Keratinocyte (primary cell): Measurements from ENCODE around the gene PUDP. TPM values are rescaled to one million over a fixed set of nuclear protein-coding genes. Genes with fewer than 3 reads are reported as not detected.

ENCODE experiments used
- DNase-seq: peaks from one replicate; pipeline ENCODE4 v3.0.0-alpha.2; 2011; ENCODE audit warnings: low read depth, missing footprints, low spot score
- FAIRE-seq: peaks from 2 replicates; lab custom pipeline; 2011; peaks lifted over from hg19 to GRCh38; lab: Jason Lieb, UNC
- H2AFZ ChIP-seq: 2 replicates; pipeline ENCODE4 v1.6.0; 2012; ENCODE audit warnings: low read length, control low read depth, inconsistent platforms; ENCODE audit not compliant: control insufficient read depth
- H3K27ac ChIP-seq: 2 replicates; pipeline ENCODE4 v1.5.1; 2011; ENCODE audit warnings: low read length; ENCODE audit not compliant: control insufficient read depth, insufficient read depth
- H3K27me3 ChIP-seq: 3 replicates; pipeline ENCODE4 v1.6.0; 2011; ENCODE audit warnings: low read length; ENCODE audit not compliant: control insufficient read depth, insufficient read depth; ENCODE audit errors: extremely low read depth
- H3K36me3 ChIP-seq, 2 experiments: 2 replicates in 1 of 2; 3 replicates in 1 of 2; pipeline ENCODE4 v1.5.1; 2011; ENCODE audit warnings: low read length in 2 of 2, mild to moderate bottlenecking in 1 of 2; ENCODE audit not compliant: control insufficient read depth in 2 of 2, insufficient read depth in 2 of 2; ENCODE audit errors: extremely low read depth in 1 of 2
- H3K4me1 ChIP-seq: 3 replicates; pipeline ENCODE4 v1.5.1; 2011; ENCODE audit warnings: low read length; ENCODE audit not compliant: control insufficient read depth, insufficient read depth; ENCODE audit errors: extremely low read depth
- H3K4me2 ChIP-seq: 3 replicates; pipeline ENCODE4 v1.6.0; 2011; ENCODE audit warnings: low read depth, low read length; ENCODE audit not compliant: control insufficient read depth, insufficient read depth; ENCODE audit errors: extremely low read depth
- H3K4me3 ChIP-seq, 3 experiments: fragments of 200-600 bp in 1 of 3; sonication (generic) in 1 of 3; 2 replicates in 2 of 3; 3 replicates in 1 of 3; pipeline ENCODE4 v1.5.1; 2011 to 2016; ENCODE audit warnings: low read length in 3 of 3, mild to moderate bottlenecking in 3 of 3, control low read depth in 2 of 3, inconsistent platforms in 1 of 3, low read depth in 1 of 3, mixed read lengths in 1 of 3, mixed run types in 1 of 3, moderate library complexity in 1 of 3; ENCODE audit not compliant: control insufficient read depth in 2 of 3, insufficient read depth in 2 of 3; ENCODE audit errors: extremely low read depth in 1 of 3
- H3K79me2 ChIP-seq: 2 replicates; pipeline ENCODE4 v1.6.0; 2012; ENCODE audit warnings: low read length; ENCODE audit not compliant: control insufficient read depth, insufficient read depth
- H3K9ac ChIP-seq: 3 replicates; pipeline ENCODE4 v1.6.0; 2011; ENCODE audit warnings: low read length; ENCODE audit not compliant: control insufficient read depth, insufficient read depth; ENCODE audit errors: extremely low read depth
- H3K9me1 ChIP-seq: 3 replicates; pipeline ENCODE4 v1.6.0; 2011; ENCODE audit warnings: low read length; ENCODE audit not compliant: control insufficient read depth, insufficient read depth; ENCODE audit errors: extremely low read depth
- H3K9me3 ChIP-seq: 2 replicates; pipeline ENCODE4 v1.5.1; 2012; ENCODE audit warnings: low read depth, low read length; ENCODE audit not compliant: control insufficient read depth
- H4K20me1 ChIP-seq: 3 replicates; pipeline ENCODE4 v1.6.0; 2011; ENCODE audit warnings: low read length; ENCODE audit not compliant: control insufficient read depth, insufficient read depth; ENCODE audit errors: extremely low read depth
- EZH2 ChIP-seq: IDR thresholded peaks from one replicate; pipeline ENCODE4 v1.6.1; 2012; ENCODE audit warnings: inconsistent platforms, mild to moderate bottlenecking, low read length, moderate library complexity
- dilution Hi-C: fragments of 300-500 bp; cut with MboI; formaldehyde crosslinking; loops from one replicate; pipeline ENCODE4 v1.7.0; 2020; ENCODE audit warnings: low sequenced_read_pairs; ENCODE audit not compliant: extremely low pct_ligation_motif_present
- polyA plus RNA-seq, 5 experiments: library from polyadenylated mRNA; depleted of rRNA in 3 of 5; stranded (reverse) in 3 of 5; stranded (forward) in 1 of 5; unstranded in 1 of 5; fragments of >200 nt; gene quantifications; 1 replicate in 1 of 5; 2 replicates in 3 of 5; 3 replicates in 1 of 5; pipeline versions ENCODE4 v1.2.1 to v1.2.3, GENCODE V29; 2011 to 2012; ENCODE audit warnings: missing spikeins in 2 of 5, low read depth in 1 of 5, low replicate concordance in 1 of 5
- TF ChIP-seq, protein P1 (sequence below), 3 experiments: IDR thresholded peaks in 1 of 3; conservative IDR thresholded peaks in 1 of 3; optimal IDR thresholded peaks in 1 of 3; 2 replicates in 2 of 3; 3 replicates in 1 of 3; pipeline versions ENCODE3 to v1.5.1; 2011; ENCODE audit warnings: low read length in 3 of 3, mild to moderate bottlenecking in 3 of 3, moderate library complexity in 2 of 3, control low read depth in 1 of 3, inconsistent platforms in 1 of 3; ENCODE audit not compliant: insufficient read depth in 2 of 3; ENCODE audit errors: extremely low read depth in 1 of 3

Gene PUDP
- polyA plus RNA-seq, 1 donor (not counting 4 experiments of a cell fraction or from before 2014, with no cell fraction given) = 48.0 TPM

DNA sequence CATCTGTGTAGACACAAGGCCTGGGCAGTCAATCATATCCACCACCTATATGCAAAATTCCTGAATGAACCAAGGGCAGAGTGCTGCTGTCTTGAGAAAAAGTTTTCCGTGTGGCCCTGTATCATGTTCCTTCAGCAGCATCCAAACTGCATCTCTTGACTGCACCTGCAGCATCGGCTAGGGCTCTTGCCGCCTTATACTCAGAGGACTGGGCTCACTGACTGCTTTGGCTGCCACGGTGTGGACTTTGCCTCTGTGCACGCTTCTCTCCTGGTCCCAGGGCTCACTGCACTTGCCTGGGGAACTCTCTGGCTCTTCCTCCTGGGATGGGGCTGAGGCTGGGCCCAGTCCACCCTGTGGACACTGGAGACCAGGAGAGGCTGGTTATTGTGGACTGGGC lies 39.9 kb downstream of the PUDP start:
- no peak for FAIRE-seq
- TF ChIP-seq EZH2 = no peak
- TF ChIP-seq, protein P1, sequence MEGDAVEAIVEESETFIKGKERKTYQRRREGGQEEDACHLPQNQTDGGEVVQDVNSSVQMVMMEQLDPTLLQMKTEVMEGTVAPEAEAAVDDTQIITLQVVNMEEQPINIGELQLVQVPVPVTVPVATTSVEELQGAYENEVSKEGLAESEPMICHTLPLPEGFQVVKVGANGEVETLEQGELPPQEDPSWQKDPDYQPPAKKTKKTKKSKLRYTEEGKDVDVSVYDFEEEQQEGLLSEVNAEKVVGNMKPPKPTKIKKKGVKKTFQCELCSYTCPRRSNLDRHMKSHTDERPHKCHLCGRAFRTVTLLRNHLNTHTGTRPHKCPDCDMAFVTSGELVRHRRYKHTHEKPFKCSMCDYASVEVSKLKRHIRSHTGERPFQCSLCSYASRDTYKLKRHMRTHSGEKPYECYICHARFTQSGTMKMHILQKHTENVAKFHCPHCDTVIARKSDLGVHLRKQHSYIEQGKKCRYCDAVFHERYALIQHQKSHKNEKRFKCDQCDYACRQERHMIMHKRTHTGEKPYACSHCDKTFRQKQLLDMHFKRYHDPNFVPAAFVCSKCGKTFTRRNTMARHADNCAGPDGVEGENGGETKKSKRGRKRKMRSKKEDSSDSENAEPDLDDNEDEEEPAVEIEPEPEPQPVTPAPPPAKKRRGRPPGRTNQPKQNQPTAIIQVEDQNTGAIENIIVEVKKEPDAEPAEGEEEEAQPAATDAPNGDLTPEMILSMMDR (optimal IDR thresholded peaks at IDR 0.05 in 1 of 3, IDR thresholded peaks at IDR 0.05 in 1 of 3, conservative IDR thresholded peaks at IDR 0.05 in 1 of 3; ENCODE audit: extremely low read depth in 1 of 3, insufficient read depth in 2 of 3, low read length in 3 of 3) = no peak
- dilution Hi-C loops = no loop called here

DNA sequence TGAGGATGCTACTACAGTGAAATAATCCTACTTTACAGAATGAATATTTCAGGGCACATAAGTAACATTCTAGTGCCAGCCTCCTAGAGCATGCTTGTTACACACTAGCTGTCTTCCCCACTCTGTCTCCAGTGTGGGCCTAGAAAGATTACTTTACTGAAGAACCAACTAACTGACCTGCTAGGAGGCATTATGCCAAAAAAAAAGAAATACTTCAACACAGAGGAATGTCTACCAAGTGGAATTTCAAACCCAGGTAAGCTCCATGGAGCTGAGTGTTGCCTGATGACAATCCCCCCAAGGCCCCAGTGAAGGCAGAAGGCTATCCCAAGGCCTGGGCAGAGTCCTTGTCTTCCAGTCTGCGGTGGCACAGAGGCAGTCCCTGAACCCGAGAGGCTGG lies 41.3 kb downstream of the PUDP start:
- no peak for TF ChIP-seq EZH2
- TF ChIP-seq, protein P1 (optimal IDR thresholded peaks at IDR 0.05 in 1 of 3, IDR thresholded peaks at IDR 0.05 in 1 of 3, conservative IDR thresholded peaks at IDR 0.05 in 1 of 3; ENCODE audit: extremely low read depth in 1 of 3, insufficient read depth in 2 of 3, low read length in 3 of 3) = no peak
- Histone ChIP-seq H3K4me2 (no peak overlapping the region), H3K9me3 (no peaks in the 10 kb centered on the region), H3K9ac (no peak overlapping the region), H3K9me1 (no peaks in the 10 kb centered on the region), H3K27me3 (no peaks in the 10 kb centered on the region), H3K27ac (no peak overlapping the region), H3K79me2 (peaks cover 7% of the 10 kb centered on the region), H3K36me3 (peaks cover 3 to 8% of the 10 kb centered on the region in 2 experiments), H3K4me3 (no peak overlapping the region), H2AFZ (no peak overlapping the region), H4K20me1 (no peaks in the 10 kb centered on the region), H3K4me1 (peaks cover 11% of the 10 kb centered on the region)
- no peak for DNase-seq
- dilution Hi-C loops = no loop called here
- no peak for FAIRE-seq

More for the DNA sequence above, 39.9 kb downstream of the PUDP start:
- Histone ChIP-seq H3K4me2 (no peak overlapping the region), H3K27ac (no peak overlapping the region), H3K9me1 (no peaks in the 10 kb centered on the region), H3K36me3 (peaks cover 3 to 10% of the 10 kb centered on the region in 2 experiments), H3K79me2 (peaks cover 6% of the 10 kb centered on the region), H3K4me1 (peaks cover 11% of the 10 kb centered on the region), H3K27me3 (no peaks in the 10 kb centered on the region), H3K4me3 (no peak overlapping the region), H4K20me1 (no peaks in the 10 kb centered on the region), H2AFZ (no peak overlapping the region), H3K9me3 (no peaks in the 10 kb centered on the region), H3K9ac (no peak overlapping the region)
- DNase-seq = no peak
